ENCODE measurements around the gene TRDN.

The TRDN gene, protein sequence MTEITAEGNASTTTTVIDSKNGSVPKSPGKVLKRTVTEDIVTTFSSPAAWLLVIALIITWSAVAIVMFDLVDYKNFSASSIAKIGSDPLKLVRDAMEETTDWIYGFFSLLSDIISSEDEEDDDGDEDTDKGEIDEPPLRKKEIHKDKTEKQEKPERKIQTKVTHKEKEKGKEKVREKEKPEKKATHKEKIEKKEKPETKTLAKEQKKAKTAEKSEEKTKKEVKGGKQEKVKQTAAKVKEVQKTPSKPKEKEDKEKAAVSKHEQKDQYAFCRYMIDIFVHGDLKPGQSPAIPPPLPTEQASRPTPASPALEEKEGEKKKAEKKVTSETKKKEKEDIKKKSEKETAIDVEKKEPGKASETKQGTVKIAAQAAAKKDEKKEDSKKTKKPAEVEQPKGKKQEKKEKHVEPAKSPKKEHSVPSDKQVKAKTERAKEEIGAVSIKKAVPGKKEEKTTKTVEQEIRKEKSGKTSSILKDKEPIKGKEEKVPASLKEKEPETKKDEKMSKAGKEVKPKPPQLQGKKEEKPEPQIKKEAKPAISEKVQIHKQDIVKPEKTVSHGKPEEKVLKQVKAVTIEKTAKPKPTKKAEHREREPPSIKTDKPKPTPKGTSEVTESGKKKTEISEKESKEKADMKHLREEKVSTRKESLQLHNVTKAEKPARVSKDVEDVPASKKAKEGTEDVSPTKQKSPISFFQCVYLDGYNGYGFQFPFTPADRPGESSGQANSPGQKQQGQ

DNA sequence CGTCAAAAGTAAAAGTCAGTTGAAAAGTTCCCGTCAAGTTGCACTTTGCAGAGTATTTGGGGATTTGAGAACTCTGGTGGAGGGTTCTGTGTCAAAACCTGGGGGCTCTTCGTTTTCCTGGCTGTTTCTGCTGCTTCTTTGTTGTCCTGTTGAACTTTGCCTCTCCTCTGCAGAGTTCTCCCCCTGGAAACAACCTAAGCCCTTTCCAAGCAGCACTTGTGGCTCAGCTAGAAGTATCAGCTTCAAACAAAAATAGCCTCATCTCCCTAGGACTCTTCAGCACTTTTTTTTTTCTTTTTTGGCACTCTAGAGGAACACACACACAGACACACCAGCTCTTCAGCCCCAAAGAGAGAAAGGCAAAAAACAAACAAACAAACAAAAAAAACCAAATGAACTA is at the start of gene TRDN:
Gene TRDN, minus strand, starts transcription at position 169 of the 400 bp plus-strand sequence. CDS start 175 bp downstream, outside the sequence.
- in situ Hi-C loops (cut with MboI; ENCODE audit: low sequenced_read_pairs): no loop called here

DNA sequence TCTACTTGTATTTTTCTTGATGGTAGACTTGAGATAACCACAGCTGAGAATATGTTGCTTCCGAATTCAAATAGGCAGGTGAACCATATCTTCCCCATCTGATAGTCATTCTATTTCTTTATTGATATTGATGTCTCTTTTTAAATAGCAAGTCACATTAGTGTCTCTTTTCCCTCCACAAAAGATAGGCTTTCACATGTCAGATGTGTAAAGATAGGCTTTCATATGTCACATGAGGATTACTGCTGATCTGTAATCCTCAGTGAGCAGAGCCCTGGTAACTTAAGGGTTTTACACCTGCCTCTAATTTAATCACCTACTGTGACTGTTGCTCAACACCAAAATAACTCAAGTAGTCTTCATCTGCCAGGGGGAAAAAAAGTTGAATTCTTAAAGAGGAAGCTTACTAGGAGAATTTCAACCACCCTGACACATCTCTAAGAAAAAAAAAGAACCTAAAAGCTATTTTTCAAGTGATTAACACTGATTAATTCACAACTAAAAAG is 45.3 kb upstream of the TRDN start:
- in situ Hi-C loops (cut with MboI; ENCODE audit: low sequenced_read_pairs): no loop called here

DNA sequence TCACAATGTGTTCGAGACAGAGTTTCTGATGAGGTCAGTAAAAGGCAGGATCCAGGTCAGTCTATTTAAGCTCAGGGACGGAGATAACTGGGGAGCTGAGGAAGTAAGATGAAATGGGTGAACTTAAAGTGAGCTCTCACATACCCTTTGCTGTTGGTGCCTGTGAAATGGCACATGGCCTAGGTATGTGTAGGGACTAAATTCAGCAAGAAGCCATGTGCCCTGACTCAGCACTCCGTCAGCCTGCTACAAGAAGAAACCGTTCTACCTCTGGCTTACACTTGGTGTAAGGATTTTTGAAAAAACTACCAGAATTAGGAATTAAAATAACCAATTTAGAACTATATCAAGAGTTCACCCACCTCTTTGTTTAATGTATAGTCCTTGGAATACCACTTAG is 41.1 kb upstream of the TRDN start:
- in situ Hi-C loops (cut with MboI; ENCODE audit: low sequenced_read_pairs): no loop called here

DNA sequence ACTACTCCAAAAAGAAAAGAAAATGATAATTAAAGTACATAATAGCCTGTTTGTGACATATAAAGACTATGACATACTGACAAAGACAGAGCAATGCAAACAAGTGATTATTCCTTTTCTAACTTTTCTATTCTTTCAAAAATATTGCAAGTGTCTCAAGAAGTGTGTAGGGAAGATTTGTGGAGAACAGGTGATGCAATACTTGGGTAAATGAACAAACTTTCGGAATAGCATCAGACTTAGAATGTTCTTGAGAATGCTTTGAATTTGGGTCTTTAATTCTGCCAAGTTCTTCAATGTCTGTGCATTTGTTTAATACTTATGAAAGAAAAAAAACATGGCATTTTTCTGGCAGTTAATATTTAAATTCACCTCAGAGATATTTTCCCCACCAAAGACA is 40.0 kb upstream of the TRDN start:
- in situ Hi-C loops (cut with MboI; ENCODE audit: low sequenced_read_pairs): no loop called here

DNA sequence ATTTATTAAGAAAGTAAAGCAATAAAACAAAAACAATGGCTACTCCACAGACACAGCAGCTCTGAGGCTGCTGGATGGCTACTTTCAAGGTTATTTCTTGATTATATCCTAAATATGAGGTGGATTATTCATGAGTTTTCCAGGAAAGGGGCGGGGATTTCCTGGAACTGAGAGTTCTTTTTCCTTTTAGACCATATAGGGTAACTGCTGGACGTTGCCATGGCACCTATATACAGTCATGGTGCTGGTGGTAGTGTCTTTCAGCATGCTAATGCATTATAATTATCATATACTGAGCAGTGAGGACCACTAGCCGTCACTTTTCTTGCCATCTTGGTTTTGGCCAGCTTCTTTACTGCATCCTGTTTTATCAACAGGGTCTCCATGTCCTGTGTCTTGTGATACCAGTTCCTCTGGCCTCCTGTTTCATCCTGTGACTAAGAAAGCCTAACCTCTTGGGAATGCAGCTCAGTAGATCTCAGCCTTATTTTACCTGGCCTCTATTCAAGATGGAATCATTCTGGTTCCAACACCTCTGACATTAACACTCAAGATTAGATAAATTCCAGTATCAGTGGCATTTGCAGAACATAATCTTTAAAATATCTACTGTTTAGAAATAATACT is 32.3 kb upstream of the TRDN start:
- in situ Hi-C loops (cut with MboI; ENCODE audit: low sequenced_read_pairs): no loop called here

DNA sequence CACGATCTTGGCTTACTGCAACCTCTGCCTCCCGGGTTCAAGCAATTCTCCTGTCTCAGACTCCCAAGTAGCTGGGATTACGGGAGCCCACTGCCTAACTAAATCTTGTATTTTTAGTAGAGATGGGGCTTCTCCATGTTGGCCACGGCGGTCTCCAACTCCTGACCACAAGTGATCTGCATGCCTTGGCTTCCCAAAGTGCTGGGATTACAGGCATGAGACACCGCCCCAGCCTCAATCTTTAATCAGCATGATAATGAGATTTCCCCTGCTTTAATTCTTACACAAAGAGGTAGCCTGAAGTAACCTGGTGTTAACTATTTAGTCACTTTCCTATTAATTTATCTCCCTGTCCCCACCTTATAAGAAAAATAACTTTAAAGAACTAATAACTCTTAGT is 31.3 kb upstream of the TRDN start:
- in situ Hi-C loops (cut with MboI; ENCODE audit: low sequenced_read_pairs): no loop called here

DNA sequence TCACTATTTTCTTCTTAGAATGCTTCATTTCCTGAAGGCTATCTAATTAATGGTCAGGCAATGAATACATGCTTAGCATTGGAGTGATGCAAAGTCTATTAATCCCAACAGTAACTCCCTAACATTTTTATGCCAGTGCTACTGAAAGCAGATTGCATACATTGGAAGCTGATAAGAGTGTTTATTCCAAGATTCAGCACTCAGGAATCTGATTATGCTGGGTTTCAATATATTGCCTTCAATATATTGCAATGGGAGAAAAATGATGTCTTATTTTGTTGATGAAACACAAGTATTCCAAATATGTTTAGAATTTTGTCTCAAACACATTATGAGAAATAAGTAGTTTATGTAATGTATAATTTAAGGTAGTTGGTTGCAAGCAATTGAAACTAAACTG is 26.7 kb upstream of the TRDN start:
- in situ Hi-C loops (cut with MboI; ENCODE audit: low sequenced_read_pairs): no loop called here

DNA sequence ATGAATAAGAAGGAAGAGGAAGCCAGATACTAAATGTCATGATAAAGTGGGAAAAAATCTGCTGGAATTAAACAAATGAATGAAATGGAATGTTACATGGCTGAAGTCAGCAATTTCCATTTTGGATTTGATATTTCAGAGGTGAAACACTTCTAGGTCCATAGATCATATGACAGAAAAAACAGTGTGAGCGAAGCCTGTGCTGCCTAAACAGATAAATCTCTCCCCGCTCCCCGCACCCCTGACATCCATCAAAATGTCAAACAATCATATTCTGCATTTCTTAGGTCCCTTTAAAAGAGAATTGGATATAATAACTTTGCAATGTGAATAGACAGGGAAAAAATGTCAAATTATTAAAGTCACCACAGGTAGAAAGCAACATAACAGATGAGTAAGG is 26.0 kb upstream of the TRDN start:
- in situ Hi-C loops (cut with MboI; ENCODE audit: low sequenced_read_pairs): no loop called here

DNA sequence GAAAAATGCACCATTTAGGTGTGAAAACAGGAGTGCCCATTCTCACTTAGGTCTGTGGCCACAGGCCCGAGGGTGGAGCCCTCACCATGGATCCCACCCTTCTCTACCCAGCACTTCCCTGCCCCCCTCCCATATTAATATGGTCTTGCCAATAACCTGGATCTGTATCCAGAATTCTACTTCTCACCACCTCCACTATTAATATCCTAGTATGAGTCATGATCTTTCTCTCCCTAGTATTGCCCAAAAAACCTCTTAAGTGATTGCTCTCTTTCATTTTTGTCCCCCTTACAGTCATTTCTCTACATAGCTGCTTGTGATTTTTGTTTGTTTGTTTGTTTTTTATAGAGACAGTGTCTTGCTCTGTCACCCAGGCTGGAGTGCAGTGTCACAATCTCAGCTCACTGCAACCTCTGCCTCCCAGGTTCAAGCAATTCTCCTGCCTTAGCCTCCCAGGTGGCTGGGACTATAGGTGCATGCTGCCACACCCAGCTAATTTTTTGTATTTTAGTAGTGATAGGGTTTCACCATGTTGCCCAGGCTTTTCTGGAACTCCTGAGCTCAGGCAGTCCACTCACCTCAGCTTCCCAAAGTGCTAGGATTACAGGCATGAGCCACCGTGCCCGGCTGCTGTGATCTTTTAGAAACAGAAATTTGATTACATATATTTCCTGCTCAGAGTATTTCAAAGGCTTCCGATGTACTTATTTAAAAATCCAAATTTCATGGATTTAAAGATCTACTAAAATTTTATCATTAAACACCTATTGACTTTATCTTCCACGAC is 24.5 kb upstream of the TRDN start:
- in situ Hi-C loops (cut with MboI; ENCODE audit: low sequenced_read_pairs): no loop called here

DNA sequence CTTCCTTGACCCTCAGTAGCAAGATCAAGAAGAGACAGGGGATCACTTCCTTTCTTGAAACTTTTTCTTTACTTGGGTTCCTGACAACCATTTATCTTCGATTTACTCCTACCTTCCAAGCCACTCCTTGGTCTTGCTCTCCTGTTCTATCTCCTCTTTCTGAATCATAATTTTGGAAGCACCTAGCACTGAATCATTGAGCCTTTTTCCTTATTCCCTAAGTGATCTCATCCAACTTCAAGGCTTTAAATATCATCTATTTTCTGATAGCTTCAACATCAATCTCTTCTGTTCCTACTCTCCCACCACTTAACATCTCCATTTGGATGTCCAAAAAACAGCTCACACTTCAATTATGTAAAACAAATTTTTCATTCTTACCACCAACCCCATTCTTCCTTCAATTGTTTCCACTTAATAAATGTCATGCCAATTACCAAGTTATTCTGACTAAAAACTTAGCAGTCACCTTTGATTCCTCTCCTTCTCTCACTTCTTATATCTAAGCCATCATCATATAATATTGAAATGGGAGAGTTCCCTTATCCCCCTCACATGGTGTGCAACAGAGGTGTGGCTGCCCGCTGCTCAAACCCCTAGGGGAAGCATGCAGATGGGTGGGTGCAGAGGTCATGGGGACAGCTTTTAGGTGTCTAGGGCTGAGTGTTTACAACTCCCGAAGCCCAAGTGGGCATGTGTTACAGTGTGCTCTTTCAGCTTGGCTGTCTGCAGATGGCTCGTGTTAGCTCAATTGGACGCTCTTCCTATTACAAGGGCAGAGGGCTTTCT is 23.4 kb upstream of the TRDN start:
- in situ Hi-C loops (cut with MboI; ENCODE audit: low sequenced_read_pairs): no loop called here

DNA sequence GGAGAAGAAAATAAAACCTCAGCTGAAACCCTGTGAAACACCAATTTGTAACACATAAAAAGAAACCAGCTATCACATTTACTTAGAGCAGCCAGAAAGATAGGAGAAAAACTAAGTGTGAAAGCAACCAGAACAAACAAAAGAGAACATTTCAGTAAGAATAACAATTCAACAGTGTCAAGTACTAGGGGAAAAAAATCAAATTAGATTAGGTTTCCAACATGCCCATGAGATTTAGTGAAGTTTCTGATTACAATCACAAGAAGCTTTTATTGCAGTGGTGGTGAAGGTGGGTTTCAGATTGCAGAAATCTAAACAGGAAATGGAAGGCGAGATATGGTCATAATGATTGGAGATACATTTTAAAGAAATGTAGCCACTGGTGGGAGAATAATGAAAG is 22.1 kb upstream of the TRDN start:
- in situ Hi-C loops (cut with MboI; ENCODE audit: low sequenced_read_pairs): no loop called here

DNA sequence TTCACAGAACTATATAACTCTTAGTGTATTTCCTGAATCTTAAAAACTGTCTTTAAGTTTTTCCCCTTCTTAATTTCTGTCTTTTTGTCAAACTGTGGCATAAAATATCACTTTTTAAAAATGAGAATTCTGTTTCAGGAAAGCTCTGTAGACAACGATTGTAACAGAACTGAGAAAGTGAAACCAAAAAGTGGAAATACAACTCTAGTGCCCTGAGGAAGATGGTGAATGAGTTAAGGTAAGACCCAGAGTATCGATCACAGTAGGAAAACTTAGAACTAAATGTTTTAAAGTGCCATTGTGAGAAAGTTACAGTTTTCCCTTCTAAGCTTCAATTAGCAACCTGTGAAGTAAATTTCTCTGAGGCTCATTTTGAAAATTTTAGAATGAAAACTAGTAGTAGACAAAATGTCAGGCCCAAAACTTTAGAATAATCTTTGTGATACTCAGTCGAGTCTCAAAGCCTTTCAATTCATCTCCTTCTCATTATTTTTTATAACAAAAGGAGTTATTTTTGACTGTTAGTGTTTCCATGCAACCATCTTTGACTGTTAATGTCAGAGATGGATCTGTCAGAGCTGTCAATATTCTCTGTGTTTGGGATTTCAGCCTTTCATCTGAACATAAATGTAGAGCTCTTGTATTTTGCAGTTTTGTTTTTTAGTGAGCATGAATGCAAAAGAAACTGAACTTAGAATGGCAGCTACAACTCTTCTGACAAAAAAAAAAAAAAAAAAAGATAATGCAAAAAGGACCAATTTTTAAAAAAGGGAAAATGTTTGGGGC is 19.0 kb upstream of the TRDN start:
- in situ Hi-C loops (cut with MboI; ENCODE audit: low sequenced_read_pairs): no loop called here

DNA sequence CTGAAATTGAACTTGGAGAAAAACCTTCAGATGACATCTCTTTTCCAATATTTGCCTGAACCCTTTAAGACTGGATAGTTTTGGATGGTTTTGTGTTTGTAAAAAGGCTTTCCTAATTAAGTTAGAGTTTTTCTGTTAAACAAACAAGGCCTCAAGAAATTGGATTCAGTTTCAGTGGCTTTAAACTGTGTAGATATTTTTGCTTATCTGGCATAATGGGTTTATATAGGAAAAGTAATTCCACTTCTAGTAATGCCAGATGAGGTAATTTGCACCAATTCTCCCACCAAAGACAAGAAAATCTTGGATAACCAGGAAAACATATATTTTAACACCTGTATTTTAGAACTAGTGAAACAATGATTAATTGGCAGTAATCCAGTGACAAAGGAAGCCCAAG is 12.0 kb upstream of the TRDN start:
- in situ Hi-C loops (cut with MboI; ENCODE audit: low sequenced_read_pairs): no loop called here

DNA sequence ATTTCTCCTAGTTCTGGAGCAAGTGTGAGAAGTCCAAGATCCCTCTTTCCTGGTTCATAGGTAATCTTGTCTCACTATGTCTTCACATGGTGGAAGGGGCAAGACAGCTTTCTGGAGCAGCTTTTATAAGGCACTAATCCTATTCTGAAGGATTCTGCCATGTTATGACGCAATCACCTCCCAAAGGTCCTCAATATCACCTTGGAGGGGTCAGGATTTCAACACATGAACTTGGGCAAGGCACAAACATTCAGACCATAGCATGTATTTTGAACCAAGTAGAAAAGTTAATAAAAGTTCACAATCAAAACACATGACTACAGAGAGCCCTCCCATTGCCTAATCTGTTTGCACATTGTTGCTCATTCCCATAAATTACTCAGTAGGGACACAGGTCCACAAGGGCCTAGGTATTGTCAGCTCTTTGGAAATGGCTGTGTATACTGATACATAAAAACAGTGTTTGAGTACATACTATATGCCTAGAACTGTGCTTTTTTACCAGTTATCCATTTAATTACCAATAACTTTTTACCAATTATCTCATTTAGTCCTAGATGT is 11.3 kb upstream of the TRDN start:
- in situ Hi-C loops (cut with MboI; ENCODE audit: low sequenced_read_pairs): no loop called here

DNA sequence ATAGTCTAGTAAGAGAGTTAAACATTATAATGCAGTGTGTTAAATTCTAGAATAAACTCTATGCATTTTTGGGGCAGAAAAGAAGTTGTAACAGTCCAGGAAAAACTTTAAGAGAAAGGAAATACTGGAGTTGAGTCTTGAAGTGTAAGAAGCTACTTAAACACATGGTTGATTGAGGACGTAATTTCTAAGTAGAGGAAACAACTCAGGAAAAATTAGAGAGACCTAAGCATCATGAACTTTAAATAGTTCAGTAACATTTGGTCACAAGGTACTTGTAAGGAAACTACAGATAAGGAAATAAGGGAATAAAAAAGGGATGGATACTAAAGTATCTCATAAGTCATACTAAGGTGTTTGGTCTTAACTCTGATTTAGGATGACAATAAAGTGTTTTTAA is 4.7 kb upstream of the TRDN start:
- in situ Hi-C loops (cut with MboI; ENCODE audit: low sequenced_read_pairs): no loop called here

DNA sequence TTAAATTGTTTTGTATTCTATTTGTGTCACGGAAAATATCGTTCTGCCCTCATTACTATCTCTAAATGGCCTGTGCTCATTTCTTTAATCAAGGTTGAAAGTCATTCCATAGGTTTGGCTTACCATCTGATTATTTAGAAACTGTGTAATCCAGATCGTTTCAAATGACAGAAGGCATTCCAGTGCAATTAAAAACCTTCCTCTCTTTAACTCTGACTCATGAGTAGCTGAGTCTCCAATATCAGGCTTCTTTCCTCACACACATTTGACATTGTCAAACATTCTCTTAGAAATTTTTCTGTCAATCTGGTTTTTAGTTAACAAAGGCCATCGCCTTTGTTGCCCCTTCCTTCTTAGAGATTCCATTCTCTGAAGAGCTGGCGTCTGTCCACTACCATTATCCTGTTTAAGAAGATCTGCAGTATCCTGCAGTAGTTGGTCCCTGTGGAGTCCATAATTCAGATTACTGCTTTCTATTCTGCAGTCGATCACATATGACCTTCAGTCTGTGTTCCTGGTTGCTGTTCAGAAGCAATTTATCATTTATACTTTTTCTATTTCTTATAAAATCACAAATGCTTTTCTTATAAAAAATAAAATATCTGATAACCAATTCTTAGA is 3.9 kb upstream of the TRDN start:
- in situ Hi-C loops (cut with MboI; ENCODE audit: low sequenced_read_pairs): no loop called here

DNA sequence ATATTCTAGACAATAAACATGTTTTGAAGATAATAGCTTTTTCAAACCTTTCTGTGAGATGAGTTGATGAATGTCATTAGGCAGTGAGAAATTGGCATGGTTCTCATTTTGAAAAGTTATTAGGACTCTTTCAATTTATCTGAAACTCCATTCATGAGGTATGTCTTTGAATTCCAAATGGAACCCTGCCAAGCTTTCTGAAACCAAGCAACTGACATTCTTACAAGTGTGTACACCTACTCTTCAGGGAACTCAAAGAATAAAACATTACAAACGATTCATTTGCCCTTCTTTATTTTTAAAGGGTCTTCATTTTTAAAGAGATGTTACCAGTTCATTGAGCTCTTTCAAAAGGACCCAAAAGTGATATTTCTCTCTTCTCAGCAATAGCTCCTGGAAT is 2.1 kb upstream of the TRDN start:
- in situ Hi-C loops (cut with MboI; ENCODE audit: low sequenced_read_pairs): no loop called here

DNA sequence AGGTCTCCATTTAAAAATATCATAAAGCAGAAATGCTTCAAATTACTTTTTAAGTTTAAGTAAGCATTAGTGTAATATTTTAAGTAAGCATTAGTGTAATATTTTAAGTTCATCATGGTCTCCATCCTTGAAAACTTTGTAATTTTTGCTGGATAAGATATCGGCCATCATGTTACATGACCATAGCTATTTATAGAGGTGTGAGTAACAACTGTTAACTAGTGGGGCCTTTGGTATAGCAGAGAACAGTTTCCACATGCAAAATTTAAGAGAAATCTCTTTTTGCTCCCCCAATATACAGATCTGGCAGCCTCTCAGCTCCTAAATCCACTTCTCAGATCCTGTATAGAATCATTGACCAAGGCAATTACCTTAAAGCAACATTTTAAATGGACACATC is 468 bp downstream of the TRDN start:
- in situ Hi-C loops (cut with MboI; ENCODE audit: low sequenced_read_pairs): no loop called here

DNA sequence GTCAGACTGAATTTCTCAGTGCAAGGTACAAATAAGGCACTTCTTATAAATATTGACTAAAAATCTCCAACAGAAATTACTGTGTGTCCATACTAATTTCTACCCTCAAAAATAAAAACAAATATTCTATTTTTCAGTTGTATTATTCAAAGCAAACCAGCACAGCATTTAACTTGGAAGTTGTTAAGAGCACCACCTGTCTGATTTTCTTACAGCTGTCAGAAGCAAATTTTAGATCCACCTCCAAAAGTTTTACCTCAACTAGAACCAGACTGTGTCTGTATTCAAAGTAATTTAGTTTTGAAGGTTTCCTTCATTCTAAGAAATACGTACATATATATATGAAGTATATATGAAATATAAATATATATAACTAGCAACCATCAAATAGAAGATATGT is 1.2 kb downstream of the TRDN start:
- in situ Hi-C loops (cut with MboI; ENCODE audit: low sequenced_read_pairs): no loop called here

All from hTERT RPE-1 (cell line).